Activated CD4-positive, alpha-beta T cell treated with anti-CD3 and anti-CD28 coated beads, Interleukin-2, amount 50 U/mL, for 48 hours (primary cell): ENCODE data around the gene ZNF678.
"Not testable (repeated sequence)": the region's sequence is repeated elsewhere in the genome, so short reads cannot be mapped to it uniquely, and the experiment has no call there.

Source experiments
- DNase-seq, 2 experiments: peaks; one replicate each; pipeline ENCODE4 v3.0.0-alpha.2; 2020

The ZNF678 gene

GRCh38 chr1:227607336-227607898 is 44.1 kb downstream of the ZNF678 start:
- no peak for DNase-seq

DNA sequence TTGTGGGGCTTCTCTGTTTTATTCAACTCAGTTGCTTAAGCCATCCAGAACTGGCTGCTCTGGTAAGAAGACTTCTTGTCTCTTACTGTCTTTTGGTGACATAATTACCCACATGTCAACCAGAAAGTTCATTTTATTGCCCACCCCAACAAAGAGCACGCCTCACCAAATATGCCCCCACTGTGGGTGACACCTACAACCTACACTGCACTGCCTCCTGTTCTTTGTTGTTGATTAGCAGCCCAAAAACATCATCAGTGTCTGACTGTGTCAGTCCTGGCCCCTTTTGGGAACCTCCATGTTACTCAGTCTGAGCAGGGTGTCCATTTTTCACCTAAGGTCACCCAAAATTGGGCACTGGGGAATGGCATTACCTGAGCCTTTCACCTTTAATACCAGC is 49.3 kb downstream of the ZNF678 start:
- DNase-seq: no peak

DNA sequence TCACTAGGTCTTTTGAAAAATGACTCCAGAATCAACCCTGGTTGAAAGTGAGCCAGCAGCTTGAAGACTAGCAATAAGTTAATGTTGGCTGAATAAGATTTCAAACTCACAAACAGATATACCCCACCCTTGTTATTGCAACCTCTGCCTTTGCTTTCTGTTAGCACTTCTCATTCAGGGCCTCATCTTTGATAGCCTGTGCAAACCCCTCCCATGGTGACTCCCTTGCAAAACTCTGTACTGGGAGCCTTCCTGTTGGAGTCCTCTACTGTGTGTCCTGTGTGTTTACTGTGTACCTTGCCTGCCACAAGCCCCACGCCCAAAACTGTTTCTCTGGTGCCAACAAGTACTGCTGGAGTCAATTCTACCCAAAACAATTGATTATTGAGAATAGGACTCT is 50.2 kb downstream of the ZNF678 start:
- DNase-seq: no peak

GRCh38 chr1:227621211-227621610 is 57.9 kb downstream of the ZNF678 start:
- no peak for DNase-seq

DNA sequence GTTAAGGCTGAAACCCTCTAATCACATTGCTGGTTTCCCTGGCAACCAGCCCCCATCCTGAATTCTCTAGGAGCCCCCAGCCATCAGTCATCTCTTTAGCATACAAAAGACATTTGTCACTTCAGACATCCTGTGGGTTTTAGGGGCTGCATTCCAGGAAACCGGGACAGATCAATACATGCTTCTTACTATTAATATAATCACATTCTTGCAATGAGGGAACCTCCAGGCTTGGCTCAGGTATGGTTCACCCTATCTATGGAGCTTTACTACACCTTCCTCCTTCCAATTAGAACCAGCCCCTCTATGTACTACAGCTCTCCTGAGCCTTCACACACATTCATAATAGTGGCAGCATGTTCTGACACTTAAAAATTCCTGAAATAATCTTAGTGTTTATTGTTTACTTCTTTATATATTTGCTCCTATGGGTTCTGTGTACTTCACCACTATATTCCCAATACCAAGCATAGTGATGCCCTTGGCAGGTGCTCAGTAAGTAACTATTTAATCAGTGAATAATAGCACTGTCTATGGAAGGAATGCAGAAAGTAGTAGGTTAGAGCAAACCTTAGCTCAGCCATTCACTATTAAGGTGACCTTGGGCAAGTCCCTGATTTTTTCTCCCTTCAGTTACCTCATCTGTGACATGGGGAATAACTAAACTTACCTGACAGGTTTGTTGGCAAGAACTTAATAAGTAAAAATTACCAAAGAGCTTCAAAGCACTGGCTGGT is 59.6 kb downstream of the ZNF678 start:
- DNase-seq: no peak

DNA sequence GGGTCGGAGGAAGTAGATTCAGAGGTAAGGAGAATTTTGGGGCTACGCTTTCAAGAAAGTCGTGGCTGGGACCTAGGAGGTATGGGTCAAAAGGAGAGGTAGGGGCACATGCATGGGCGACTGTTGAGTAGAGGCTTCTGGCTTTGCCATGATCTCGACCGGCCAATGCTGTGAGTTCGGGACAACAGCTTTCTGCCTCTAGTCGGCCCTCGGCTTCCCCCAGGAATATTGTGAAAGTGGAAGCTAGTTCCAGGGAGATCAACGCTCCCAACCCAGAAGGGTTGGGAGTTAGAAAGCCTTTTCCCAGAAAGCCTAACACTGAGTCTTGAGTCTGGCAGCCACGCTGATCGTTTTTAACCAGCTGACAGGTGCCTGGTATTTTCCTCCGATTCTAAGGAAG is 69.0 kb downstream of the ZNF678 start:
- no peak for DNase-seq

GRCh38 chr1:227635596-227635995 is 72.2 kb downstream of the ZNF678 start:
- no peak for DNase-seq

DNA sequence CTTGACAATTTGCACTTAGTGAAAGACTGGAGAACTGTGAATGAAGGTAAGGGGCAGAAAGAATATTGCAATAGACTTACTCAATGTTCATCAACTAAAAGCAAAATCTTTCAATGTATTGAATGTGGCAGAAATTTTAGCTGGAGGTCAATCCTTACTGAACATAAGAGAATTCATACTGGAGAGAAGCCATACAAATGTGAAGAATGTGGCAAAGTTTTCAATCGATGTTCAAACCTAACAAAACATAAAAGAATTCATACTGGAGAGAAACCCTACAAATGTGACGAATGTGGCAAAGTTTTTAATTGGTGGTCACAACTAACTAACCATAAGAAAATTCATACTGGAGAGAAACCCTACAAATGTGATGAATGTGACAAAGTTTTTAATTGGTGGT is 91.1 kb downstream of the ZNF678 start:
- no peak for DNase-seq

DNA sequence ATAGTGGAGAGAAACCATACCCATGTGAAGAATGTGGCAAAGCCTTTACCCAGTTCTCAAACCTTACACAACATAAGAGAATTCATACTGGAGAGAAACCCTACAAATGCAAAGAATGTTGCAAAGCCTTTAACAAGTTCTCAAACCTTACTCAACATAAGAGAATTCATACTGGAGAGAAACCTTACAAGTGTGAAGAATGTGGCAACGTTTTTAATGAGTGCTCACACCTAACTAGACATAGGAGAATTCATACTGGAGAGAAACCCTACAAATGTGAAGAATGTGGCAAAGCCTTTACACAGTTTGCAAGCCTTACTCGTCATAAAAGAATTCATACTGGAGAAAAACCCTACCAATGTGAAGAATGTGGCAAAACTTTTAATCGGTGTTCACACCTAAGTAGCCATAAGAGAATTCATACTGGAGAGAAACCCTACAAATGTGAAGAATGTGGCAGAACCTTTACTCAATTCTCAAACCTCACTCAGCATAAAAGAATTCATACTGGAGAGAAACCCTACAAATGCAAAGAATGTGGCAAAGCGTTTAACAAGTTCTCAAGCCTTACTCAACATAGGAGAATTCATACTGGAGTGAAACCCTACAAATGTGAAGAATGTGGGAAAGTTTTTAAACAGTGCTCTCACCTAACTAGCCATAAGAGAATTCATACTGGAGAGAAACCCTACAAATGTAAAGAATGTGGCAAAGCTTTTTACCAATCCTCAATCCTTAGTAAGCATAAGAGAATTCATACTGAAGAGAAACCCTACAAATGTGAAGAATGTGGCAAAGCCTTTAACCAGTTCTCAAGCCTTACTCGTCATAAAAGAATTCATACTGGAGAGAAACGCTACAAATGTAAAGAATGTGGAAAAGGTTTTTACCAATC is 91.7 kb downstream of the ZNF678 start:
- no peak for DNase-seq

DNA sequence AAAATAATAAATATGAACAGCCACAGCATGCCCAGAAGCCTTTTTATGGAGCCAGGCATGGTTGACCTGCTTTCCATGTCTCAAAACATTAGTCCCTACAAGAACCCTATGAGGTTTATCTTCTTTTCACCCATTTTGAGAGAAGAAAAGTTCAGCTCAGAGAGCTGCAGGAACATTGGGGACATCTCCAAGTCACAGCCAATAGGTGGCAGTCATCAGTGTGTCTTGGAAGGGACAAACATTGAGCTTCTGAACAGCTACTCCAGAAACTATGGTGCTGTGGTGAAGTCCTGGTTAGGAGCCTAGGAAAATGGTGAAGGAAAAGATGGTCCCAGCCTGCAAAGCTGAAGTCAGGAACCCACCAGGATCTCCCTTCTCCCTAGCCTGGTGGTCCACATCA is 98.1 kb downstream of the ZNF678 start:
- no peak for DNase-seq

GRCh38 chr1:227662933-227663332 is 99.6 kb downstream of the ZNF678 start:
- no peak for DNase-seq

DNA sequence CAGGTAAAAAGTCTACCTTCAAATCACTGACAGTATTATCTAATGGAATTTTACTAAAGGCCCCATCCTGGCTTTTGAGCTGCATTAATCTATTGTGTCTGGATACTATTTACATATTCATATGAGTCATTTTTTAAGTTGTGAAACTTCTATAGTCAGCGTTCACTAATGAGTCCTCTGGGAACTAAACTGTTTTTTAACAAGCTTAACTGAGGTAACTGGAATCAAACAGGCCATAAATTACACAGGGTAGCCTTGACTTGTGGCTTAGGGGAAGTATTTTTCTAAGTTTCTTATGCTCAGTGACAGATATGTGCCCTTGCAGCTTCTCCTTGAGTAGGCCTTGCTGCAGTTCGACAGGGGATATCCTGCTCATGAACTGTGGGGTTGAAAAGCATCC is 102.9 kb downstream of the ZNF678 start:
- DNase-seq: no peak

DNA sequence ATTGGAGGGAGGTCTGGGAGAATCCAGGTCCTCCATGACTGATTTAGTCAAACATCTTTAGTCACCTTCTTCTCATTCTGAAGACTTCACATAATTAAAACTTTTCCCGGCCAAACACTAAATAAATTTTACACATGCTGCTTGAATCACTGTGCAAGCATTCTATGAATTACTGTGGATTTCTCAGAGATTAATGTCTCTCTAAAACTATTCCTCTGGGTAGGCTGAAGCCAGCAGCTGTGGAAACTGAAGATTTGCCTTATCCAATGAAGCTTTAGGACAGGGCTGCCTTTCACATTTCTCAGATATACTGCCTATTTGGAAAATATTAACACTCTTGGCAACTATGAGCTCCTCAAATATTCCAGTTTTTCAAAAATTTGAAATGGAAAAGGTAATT is 110.1 kb downstream of the ZNF678 start:
- no peak for DNase-seq

DNA sequence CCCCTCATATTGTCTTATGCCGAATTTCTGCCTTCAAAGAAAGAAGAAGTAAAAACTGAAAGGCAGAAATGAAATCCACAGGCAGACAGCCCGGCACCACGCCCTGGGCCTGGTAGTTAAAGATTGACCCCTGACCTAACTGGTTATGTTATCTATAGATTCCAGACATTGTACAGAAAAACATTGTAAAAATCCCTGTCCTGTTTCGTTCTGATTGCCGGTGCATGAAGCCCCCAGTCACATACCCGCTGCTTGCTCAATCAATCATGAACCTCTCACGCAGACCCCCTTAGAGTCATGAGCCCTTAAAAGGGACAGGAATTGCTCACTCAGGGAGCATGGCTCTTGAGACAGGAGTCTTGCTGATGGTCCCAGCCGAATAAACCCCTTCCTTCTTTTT is 122.5 kb downstream of the ZNF678 start:
- DNase-seq: no peak

DNA sequence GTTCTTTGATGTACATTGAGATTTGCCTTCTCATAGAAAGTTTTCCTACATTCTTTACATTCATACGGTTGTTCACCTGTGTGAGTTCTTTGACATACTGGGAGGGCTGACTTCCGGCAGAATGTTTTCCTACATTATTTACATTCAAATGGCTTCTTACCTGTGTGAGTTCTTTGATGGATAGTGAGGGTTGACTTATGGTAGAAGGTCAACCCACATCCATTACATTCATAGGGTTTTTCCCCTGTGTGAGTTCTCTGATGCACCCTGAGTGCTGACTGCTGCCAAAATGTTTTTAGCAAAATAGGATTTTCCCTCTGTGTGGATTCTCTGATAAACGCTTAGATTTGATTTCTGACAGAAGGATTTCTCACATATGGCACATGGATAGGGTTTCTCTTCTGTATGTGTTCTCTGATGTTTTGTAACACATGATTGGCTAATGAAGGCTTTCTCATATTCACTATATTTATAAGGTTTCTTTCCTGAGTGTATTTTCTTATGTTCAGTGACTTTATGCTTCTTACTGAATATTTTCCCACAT is 134.0 kb downstream of the ZNF678 start:
- no peak for DNase-seq

DNA sequence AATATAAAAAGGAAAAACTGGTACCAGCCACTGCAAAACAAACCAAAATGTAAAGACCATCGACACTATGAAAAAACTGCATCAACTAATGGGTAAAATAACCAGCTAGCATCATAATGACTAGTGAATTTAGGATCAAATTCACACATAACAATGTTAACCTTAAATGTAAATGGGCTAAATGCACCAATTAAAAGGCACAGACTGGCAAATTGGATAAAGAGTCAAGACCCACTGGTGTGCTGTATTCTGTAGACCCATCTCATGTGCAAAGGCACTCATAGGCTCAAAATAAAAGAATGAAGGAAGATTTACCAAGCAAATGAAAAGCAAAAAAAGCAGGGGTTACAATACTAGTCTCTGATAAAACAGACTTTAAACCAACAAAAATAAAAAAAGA is 138.3 kb downstream of the ZNF678 start:
- DNase-seq: not testable (repeated sequence)

GRCh38 chr1:227707846-227708245 is 144.5 kb downstream of the ZNF678 start:
- DNase-seq: no peak

- no peak for DNase-seq
Observed at GRCh38 chr1:227709451-227709850, 146.1 kb downstream of the ZNF678 start.

DNA sequence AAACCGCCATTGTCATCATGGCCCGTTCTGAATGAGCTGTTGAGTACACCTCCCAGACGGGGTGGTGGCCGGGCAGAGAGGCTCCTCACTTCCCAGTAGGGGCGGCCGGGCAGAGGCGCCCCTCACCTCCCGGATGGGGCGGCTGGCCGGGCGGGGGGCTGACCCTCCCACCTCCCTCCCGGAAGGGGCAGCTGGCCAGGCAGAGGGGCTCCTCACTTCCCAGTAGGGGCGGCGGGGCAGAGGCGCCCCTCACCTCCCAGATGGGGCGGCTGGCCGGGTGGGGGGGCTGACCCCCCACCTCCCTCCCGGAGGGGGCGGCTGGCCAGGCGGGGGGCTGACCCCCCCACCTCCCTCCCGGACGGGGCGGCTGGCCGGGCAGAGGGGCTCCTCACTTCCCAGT is 147.1 kb downstream of the ZNF678 start:
- not testable (repeated sequence) for DNase-seq

DNA sequence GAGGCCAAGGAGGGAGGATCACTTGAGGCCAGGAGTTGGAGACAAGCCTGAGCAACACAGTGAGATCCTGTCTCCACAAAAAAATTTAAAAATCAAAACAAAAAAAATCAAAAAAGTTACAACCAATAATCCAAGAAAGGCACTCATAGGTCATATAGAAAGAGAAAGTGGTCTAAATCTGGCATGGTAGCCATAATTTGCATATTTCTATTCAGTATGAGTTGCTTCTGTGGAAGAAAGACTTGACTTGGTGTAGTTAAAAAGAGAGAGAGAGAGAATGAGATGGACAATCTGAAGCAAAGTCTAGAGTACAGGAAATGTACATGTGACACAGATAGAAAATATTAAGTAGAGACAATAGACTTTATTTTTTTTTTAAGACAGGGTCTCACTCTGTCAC is 149.3 kb downstream of the ZNF678 start:
- DNase-seq: no peak

GRCh38 chr1:227718932-227719331 is 155.6 kb downstream of the ZNF678 start:
- DNase-seq: no peak

GRCh38 chr1:227723474-227723873 is 160.1 kb downstream of the ZNF678 start:
- no peak for DNase-seq

DNA sequence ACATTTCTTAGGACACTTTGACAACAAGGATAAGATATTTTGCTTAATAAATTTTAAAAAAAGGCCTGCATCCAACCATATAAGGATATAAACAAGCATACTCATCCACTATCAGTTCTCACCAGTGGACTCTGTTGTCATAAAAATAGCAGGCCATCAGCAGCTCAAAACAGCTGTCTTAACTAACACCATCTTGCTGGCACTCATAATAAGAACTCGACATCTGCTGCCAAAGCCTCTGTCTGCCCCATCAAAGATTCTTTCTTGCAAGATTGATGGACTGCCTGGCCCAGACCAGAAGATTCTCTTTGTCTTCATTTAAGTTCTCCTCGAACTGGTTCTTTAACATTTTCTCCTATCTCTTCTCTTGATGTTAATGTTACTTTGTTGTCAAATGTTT is 161.7 kb downstream of the ZNF678 start:
- no peak for DNase-seq

DNA sequence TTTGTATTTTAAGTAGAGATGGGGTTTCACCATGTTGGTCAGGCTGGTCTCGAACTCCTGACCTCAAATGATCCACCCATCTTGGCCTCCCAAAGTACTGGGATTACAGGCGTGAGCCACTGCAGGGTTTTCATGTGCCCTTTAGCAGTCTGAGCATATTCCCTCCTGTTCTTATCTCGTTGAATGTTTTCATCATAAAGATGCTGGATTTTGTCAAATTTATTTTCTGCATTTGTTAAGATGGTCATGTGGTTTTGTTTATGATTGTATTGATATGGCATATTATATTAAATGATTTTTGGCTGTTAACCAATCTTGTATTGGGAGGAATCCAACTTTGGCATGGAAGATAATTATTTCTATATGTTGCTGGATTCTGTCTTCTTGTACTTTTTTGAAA is 163.0 kb downstream of the ZNF678 start:
- DNase-seq: no peak
